Parietal lobe (tissue), 2 donors: ENCODE measurements around the gene C18orf54. TPM values are rescaled to one million over a fixed set of nuclear protein-coding genes. Genes with fewer than 3 reads are reported as not detected.

Source experiments
- small RNA-seq: library from RNA; depleted of rRNA; stranded (forward); fragments of <200 nt; gene quantifications from one replicate; pipeline ENCODE3, GENCODE V24; 2014; ENCODE audit warnings: low replicate concordance
- total RNA-seq: library from RNA; depleted of rRNA; stranded (reverse); fragments of >200 nt; gene quantifications from one replicate; pipeline ENCODE4 v1.2.3, GENCODE V29; 2014

The C18orf54 gene
- total RNA-seq = 13.5 TPM

DNA sequence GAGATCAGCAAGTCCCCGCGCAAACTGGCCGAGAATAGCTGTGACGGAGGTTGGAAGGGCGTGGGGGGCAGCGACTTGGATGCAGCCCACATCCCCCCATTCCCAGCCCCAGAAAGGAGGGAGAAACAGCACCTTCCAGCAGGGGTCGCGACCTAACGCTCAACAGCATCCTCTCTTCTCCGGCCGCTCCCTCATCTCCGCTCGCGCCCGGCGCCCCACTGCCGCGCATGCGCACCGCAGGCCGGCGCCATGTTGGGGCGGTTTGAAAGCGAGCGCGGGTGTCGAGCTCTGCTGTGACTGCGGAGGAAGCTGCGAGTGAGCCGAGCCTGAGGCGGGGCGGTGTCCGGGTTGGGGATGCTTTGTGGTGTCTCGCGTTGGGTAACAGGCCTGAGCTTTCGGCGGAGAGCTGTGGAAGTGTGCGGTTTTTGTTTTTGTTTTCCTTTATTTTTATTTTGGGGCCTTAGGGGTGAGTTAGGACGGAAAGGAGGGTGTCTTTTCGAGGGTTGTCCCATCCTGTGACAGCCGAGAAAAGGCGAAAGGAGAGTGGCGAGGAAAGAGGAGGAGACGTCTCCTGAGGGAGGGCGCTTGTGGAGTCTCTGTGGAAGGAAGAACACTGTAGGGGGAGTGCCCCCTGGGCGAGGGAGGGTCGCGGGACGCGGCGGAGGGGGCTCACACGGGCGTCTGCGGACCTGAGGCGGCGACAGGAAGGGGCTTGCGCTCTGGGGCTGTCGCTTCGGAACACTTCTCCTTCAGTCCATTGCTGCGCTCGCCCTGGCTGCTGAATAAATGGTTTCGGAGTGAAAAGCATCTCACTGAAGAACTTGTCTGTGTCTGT, at the start of gene C18orf54, which contains the start of gene STARD6:
TSS of gene C18orf54 (plus strand) at position 247 of the 835 bp plus-strand sequence. CDS start 2,667 bp downstream, outside the sequence.
TSS of gene STARD6 (minus strand) at position 199 of the 835 bp plus-strand sequence. CDS start 3,285 bp downstream, outside the sequence.

Small RNAs within 50 kb of the gene (small RNA-seq; reads per million reads assigned to genes)
- not detected for gene SNRPGP2

Other genes starting within 250 kb of the C18orf54 start
- 22.2 TPM for gene MBD2, start 133.2 kb upstream of the C18orf54 start, total RNA-seq
- gene POLI, start 88.4 kb upstream of the C18orf54 start, total RNA-seq = 120 TPM
- gene STARD6, start within 50 bp of the C18orf54 start, total RNA-seq = not detected
- gene DYNAP, start 233.3 kb downstream of the C18orf54 start, total RNA-seq = not detected